Activated gamma-delta T cell treated with anti-CD3 and anti-CD28 coated beads, Interleukin-2, amount 50 U/mL, for 16 hours (primary cell): Measurements from ENCODE around the gene SIL1.

Experiments
- DNase-seq: peaks from one replicate; pipeline ENCODE4 v3.0.0-alpha.2; 2020; ENCODE audit warnings: low read depth

The SIL1 gene

DNA sequence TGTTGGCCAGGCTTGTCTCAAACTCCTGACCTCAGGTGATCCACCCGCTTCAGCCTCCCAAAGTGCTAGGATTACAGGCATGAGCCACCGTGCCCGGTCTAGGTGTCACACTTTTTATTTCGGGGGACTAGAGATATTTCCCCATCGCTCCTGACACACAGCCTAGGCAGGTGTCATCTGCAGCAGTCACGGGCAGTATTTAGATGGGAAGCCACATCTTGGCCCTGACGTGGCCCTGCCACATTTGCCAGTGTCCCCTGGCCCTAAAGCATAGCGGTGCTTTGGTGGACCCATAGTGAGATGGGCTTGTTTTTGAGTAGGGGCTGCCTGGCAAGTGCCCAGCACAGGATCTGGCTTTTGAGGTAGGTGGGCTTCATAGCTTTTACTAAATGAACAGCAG, 278.0 kb downstream of the SIL1 start:
- no peak for DNase-seq

DNA sequence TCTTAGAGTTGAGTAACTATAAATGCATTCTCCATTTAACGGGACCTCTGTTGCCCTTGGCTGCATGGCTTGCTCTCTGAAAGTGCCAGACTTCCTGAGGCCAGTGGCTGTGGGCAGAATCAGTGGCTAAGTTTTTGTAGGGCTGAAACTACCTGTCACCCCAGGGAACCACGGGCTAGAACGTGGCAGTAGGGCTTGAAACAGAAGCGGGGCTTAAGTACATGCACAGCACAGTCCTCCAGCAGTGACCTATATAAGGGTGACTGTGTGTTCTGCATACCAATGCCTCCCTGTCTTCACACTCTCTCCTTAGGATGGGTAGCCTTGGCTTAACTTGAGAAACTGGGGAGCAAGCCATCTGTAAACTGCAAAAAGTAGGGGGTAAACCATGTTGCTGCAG, 279.5 kb downstream of the SIL1 start:
- no peak for DNase-seq

DNA sequence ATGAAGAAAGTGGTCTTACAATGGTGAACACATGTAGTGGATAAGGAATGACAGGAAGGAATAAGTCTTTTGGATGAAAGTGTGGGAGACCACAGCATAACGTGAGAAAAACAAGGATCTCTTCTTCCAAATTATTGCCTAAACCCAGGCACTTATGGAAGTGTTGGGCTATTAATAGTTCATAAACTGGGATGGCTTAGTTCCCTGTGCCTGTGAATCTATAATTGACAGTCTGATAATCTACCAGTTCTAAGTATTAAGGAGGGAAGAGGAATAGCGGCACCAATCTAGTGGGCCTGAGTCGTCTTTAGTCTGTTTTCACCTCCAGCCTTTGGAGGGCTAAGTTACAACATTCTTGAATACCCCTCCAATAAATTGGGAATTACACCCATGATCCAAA, 283.8 kb downstream of the SIL1 start:
- no peak for DNase-seq

DNA sequence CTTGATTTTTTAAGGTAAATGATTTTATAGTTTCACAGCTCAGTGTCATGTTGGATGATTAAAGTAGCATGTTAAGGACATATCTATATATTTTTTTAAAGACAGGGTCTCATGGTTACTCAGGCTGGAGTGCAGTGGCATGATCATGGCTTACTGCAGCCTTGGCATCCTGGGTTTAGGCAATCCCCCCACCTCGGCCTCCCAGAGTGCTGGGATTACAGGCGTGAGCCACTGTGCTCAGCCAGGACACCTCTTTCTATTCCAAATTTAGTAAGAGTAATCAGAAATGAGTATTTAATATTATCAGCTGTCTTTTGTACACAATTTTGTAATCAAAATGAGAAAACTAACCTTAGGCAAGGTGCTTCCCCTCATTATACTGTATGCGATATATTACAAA, 284.4 kb downstream of the SIL1 start:
- DNase-seq = no peak

DNA sequence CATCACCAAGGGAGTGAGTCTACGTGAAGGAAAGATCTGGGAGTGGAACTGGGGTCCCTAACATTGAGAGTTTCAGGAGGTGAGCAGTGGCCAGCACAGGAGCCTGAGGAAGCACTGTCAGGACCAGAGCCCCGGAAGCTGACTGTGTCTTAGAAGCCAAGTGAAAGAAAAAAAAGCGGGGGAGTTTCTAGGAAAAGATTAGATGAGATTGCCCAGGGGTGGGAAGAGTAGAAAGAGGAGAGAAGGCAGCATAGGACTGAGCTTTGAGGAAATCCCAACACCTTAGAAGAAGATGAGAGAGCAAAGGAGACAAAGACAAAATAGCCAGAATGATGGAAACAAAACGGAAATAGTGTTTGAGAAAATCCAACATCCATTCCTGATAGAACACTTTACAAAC, 286.1 kb downstream of the SIL1 start:
- DNase-seq = no peak

DNA sequence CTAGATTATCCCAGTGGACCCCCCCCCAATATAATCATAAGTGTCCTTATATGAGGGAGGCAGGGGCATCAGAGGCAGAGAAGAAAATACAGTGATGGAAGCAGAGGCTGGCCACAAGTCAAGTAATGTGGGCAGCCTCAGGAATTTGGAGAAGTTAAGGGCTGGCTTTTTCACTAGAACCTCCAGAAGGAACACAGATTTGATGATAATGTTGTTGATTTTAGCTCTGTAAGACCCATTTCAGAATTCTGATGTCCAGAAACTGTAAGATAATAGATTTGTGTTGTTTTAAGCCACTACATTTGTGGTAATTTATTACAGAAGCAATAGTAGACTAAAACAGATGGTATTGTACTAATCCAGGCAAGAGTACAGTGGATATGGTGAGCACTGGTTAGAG, 286.7 kb downstream of the SIL1 start:
- no peak for DNase-seq

DNA sequence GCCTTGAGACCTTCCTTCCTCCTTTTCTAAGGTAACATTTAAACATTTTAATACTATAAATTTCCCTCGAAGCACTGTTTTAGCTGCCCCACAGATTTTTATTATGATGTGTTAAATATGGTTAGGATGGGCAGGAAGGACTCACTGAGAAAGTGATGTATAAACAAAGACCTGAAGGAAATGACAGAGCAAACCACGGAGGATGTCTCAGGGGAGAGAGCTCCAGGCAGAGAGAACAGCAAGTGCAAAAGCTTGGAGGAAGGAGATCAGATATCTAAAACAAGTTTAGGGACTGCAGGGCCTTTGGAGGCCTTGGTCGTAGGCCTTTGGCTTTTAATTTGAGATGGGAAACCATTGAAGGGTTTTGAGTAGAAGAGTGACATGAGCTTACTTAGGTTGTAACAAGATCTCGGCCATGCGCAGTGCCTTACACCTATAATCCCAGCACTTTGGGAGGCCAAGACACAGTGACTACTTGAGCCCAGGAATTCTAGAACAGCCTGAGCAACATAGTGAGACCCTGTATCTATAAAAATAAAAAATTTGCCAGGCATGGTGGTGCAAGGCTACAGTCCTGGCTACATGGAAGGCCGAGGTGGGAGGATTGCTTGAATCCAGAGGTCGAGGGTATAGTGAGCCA, 287.5 kb downstream of the SIL1 start:
- DNase-seq = no peak

DNA sequence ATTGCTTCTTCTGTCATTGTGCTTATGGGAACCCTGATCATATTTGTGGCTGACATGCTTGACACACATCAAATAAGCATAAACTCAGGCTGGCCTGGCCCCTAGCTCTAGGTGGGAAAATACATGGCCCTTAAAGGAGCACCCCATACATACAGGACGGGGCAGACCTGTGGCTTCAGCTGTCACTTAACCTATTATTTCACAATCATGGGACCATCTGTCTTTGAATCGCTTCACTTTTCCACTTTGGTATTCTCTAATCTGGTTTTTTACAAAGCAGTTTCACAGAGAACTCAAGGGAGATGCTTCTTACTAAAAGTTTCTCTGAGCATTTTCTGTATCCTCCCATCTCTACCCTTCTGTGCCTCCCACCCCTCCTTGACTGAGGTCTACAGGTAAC, 288.4 kb downstream of the SIL1 start:
- DNase-seq = no peak

DNA sequence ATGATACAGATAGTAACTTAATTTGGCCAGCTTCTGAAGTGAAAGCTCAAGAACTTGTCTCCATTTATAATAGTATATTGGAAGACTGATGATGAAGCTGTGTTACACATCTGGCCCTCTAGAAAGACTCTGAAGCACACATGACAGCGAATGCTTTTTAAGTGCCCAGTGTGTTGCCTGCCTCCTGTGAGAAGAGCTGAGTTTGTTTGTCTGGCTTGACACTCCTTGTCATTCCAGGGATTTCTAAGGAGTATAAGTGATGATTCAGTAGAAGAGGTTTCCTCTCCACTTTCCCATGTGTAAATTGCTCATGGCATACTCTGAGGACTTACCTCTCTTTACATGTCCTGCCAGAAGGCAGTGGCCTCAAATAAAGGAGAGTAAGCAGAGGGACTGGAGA, 292.6 kb downstream of the SIL1 start:
- DNase-seq = no peak

DNA sequence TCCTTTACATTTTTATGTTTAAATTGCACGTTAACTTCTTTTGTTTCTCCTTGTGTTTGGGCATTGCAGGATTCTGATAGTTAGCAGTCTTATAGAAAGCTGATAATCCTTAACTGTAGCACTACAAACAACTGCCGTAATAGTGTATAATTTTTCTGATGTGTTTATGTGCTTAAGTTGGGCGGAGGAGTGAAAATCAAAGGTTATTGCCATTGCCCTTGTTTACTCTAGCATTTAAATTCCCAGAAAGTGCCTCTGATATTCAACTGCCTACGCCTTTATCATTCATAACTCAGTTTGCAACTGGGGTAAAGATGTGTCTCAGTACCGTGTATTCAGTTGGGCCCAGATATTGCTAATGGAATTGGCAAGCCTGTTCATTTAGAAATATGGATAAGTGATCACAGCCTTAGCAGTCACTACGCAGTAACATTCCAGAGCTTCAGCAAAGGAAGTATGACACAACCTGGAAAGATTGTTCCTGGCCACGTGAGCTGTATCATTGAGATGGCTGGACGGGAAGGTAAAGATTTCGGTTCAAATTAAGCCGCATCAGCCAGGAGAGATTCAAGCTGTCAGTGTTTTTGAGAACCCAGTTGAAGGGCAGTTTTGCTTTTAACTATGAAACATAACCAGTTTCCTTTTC, 294.9 kb downstream of the SIL1 start:
- no peak for DNase-seq

DNA sequence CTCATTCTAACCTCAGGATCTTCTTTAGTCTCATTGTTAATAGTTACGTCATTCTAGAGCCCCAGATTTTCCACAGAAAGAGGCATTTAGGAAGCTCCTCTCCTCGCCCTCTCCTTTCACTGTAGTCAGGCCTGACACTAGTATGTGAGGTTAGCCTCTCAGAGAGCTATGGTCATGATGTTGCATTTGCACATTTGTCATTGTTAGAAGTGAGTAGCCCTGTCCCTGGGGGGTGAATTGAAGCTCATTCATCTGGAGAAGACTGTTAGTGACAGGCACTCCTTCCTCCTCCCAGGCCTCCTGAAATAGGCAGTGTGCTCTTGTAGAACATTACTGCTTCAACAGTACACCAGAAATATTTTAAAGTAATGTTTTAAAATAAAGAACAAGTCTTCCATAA, 296.5 kb downstream of the SIL1 start:
- no peak for DNase-seq

DNA sequence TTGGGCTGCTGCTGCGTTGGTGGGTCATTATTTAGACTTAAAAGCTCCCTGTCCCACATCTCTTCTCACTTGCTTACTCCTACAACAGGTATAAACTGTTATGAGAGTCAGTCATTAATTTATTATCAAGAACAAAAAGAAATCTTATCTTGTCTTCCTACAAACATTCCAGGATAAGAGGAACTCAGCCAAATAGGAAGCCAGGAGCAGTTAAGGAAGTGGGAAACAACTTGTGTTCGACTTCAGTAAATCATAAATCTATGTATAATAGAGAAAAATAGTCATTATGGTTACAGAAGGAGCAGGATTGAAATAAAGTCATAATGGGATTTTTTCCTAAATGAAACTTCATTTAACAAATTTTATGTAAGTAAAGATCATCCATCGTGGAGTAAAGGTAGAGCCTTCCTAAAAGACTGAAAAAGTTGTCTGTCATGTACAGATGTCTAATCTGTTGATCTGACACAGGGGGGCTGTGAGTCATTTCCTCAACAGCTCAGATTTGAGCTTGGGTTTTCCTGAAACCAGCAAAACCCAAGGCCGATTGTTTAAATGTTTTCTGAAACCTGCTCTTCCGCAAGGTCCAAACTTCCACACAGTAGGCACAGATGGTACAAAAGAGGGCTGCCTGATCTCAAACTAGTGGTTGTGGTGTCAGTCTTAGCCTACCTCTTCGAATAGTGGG, 297.7 kb downstream of the SIL1 start:
- DNase-seq = no peak

DNA sequence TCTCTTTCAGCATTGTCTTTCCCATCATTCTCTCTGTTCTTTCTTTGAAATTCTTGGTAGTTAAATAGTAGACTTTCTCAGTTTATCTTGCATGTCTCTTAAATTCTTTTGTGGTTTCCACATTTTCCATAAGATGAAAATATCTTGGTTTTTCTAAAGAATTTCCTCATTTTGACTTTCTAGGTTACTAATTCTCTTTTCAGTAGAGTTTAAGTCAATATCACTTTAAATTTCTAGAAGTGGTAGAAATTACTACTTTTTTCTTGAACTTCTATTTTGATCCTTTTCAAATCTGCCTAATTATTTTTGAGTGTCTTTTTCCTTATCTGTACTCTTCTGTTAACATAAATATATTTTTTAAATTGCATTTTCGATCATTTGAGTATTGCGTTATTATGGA, 299.4 kb downstream of the SIL1 start:
- no peak for DNase-seq

DNA sequence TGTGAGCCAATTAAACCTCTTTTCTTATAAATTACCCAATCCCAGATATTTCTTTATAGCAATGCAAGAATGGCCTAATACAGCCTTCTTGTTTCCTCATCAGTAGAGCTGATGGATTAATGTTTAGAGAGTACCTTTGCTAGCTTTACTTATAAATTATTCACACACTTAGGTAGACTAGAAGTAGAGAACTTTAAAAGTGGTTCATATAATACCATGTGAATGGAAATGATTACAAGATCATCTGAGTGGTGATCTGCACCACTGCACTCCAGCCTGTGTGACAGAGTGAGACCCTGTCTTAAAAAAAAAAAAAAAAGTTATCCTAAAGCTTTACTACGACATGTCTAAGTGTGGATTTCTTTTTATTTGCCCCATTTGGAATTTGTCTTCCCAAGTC, 299.9 kb downstream of the SIL1 start:
- no peak for DNase-seq
